ENCODE data around the gene WFDC12. TPM values are rescaled to one million over a fixed set of nuclear protein-coding genes. Genes with fewer than 3 reads are reported as not detected.

Gene WFDC12
- polyA plus RNA-seq, 1 donor (not counting 4 experiments of a cell fraction or from before 2014, with no cell fraction given) = 1.8 TPM

- H3K27ac ChIP-seq (ENCODE audit: control insufficient read depth, insufficient read depth, low read length) = no peak overlapping the region
- H3K36me3 ChIP-seq (ENCODE audit: control insufficient read depth in 2 of 2, extremely low read depth in 1 of 2, insufficient read depth in 2 of 2, low read length in 2 of 2) = no peaks in the 10 kb centered on the region
- no peaks in the 10 kb centered on the region for H3K79me2 ChIP-seq (ENCODE audit: control insufficient read depth, insufficient read depth, low read length)
- no peak for FAIRE-seq
- no peak overlapping the region for H3K4me3 ChIP-seq (ENCODE audit: control insufficient read depth in 2 of 3, extremely low read depth in 1 of 3, insufficient read depth in 2 of 3, low read depth in 1 of 3, low read length in 3 of 3)
- H4K20me1 ChIP-seq (ENCODE audit: control insufficient read depth, extremely low read depth, insufficient read depth, low read length) = no peaks in the 10 kb centered on the region
- DNase-seq (ENCODE audit: low read depth, low spot score) = no peak
- no peak overlapping the region for H2AFZ ChIP-seq (ENCODE audit: control insufficient read depth, low read length)
- H3K9me3 ChIP-seq (ENCODE audit: control insufficient read depth, low read depth, low read length) = no peaks in the 10 kb centered on the region
- no peaks in the 10 kb centered on the region for H3K9me1 ChIP-seq (ENCODE audit: control insufficient read depth, extremely low read depth, insufficient read depth, low read length)
- no peaks in the 10 kb centered on the region for H3K27me3 ChIP-seq (ENCODE audit: control insufficient read depth, extremely low read depth, insufficient read depth, low read length)
- H3K4me1 ChIP-seq (ENCODE audit: control insufficient read depth, extremely low read depth, insufficient read depth, low read length) = peaks cover 22% of the 10 kb centered on the region
- TF ChIP-seq EZH2 (IDR thresholded peaks at IDR 0.05; ENCODE audit: low read length) (no peak), CTCF (optimal IDR thresholded peaks at IDR 0.05 in 1 of 3, IDR thresholded peaks at IDR 0.05 in 1 of 3, conservative IDR thresholded peaks at IDR 0.05 in 1 of 3; ENCODE audit: extremely low read depth in 1 of 3, insufficient read depth in 2 of 3, low read length in 3 of 3) (no peak)
- H3K4me2 ChIP-seq (ENCODE audit: control insufficient read depth, extremely low read depth, insufficient read depth, low read depth, low read length) = peak overlapping the region; percentile 73
- dilution Hi-C loops (cut with MboI; ENCODE audit: extremely low pct_ligation_motif_present, low sequenced_read_pairs) = no loop called here
- H3K9ac ChIP-seq (ENCODE audit: control insufficient read depth, extremely low read depth, insufficient read depth, low read length) = no peak overlapping the region
These were observed 8.9 kb downstream of the WFDC12 start for GRCh38 chr20:45115386-45115774.

GRCh38 chr20:45114465-45115385 is 9.5 kb downstream of the WFDC12 start, which contains the start of gene WFDC5:
Gene WFDC5, minus strand, starts transcription at chr20:45115174. Its CDS starts 91 bp downstream, at chr20:45115083.
- peak; percentile 94 for DNase-seq (ENCODE audit: low read depth, low spot score)
- Histone ChIP-seq H3K4me1 (ENCODE audit: control insufficient read depth, extremely low read depth, insufficient read depth, low read length) (peaks cover 22% of the 10 kb centered on the region), H3K4me2 (ENCODE audit: control insufficient read depth, extremely low read depth, insufficient read depth, low read depth, low read length) (peak within 1 kb of the TSS; percentile 73), H3K9me1 (ENCODE audit: control insufficient read depth, extremely low read depth, insufficient read depth, low read length) (no peaks in the 10 kb centered on the region), H2AFZ (ENCODE audit: control insufficient read depth, low read length) (peak within 1 kb of the TSS; percentile 67), H3K27ac (ENCODE audit: control insufficient read depth, insufficient read depth, low read length) (peak within 1 kb of the TSS; percentile 37), H3K79me2 (ENCODE audit: control insufficient read depth, insufficient read depth, low read length) (no peaks in the 10 kb centered on the region), H3K9me3 (ENCODE audit: control insufficient read depth, low read depth, low read length) (no peaks in the 10 kb centered on the region), H4K20me1 (ENCODE audit: control insufficient read depth, extremely low read depth, insufficient read depth, low read length) (no peaks in the 10 kb centered on the region), H3K4me3 (ENCODE audit: control insufficient read depth in 2 of 3, extremely low read depth in 1 of 3, insufficient read depth in 2 of 3, low read depth in 1 of 3, low read length in 3 of 3) (peak within 1 kb of the TSS in 2 of 3 experiments; percentile 4 to 28), H3K36me3 (ENCODE audit: control insufficient read depth in 2 of 2, extremely low read depth in 1 of 2, insufficient read depth in 2 of 2, low read length in 2 of 2) (no peaks in the 10 kb centered on the region), H3K9ac (ENCODE audit: control insufficient read depth, extremely low read depth, insufficient read depth, low read length) (peak within 1 kb of the TSS; percentile 47), H3K27me3 (ENCODE audit: control insufficient read depth, extremely low read depth, insufficient read depth, low read length) (no peaks in the 10 kb centered on the region)
- dilution Hi-C loops (cut with MboI; ENCODE audit: extremely low pct_ligation_motif_present, low sequenced_read_pairs) = no loop called here
- TF ChIP-seq EZH2 (IDR thresholded peaks at IDR 0.05; ENCODE audit: low read length) (no peak), CTCF (optimal IDR thresholded peaks at IDR 0.05 in 1 of 3, IDR thresholded peaks at IDR 0.05 in 1 of 3, conservative IDR thresholded peaks at IDR 0.05 in 1 of 3; ENCODE audit: extremely low read depth in 1 of 3, insufficient read depth in 2 of 3, low read length in 3 of 3) (no peak)
- FAIRE-seq = peak; percentile 73

Data from keratinocyte (primary cell).